Tibial nerve (tissue), 4 donors: Measurements from ENCODE around the gene TTC19. TPM values are rescaled to one million over a fixed set of nuclear protein-coding genes. Genes with fewer than 3 reads are reported as not detected.

Experiments
- DNase-seq, 2 donors: peaks; one replicate each; pipeline ENCODE4 v3.0.0-alpha.2; 2019; ENCODE audit warnings: low spot score in 2 of 2
- H3K27ac ChIP-seq, 4 donors: fragments of 200-600 bp; sonication (generic) in 3 of 4; one replicate each; pipeline ENCODE4 v1.5.1; 2017 to 2019; ENCODE audit warnings: mild to moderate bottlenecking in 1 of 4
- H3K27me3 ChIP-seq, 2 donors: fragments of 200-600 bp; sonication (generic) in 1 of 2; one replicate each; pipeline versions ENCODE4 v1.5.1 to v1.6.0; 2017 to 2019
- H3K36me3 ChIP-seq, 3 donors: fragments of 200-600 bp; sonication (generic); one replicate each; pipeline ENCODE4 v1.5.1; 2018 to 2019
- H3K4me1 ChIP-seq, 4 donors: fragments of 200-600 bp; sonication (generic) in 3 of 4; one replicate each; pipeline ENCODE4 v1.5.1; 2017 to 2019
- H3K4me3 ChIP-seq, 4 donors: fragments of 200-600 bp; sonication (generic) in 3 of 4; one replicate each; pipeline ENCODE4 v1.5.1; 2017 to 2019; ENCODE audit warnings: mild to moderate bottlenecking in 1 of 4, moderate library complexity in 1 of 4
- H3K9me3 ChIP-seq, 4 donors: fragments of 200-600 bp; sonication (generic) in 3 of 4; one replicate each; pipeline ENCODE4 v1.5.1; 2017 to 2019
- CTCF ChIP-seq, 5 experiments: fragments of 200-600 bp in 3 of 5; fragments of 450-650 bp in 2 of 5; sonication (generic) in 3 of 5; IDR thresholded peaks; one replicate each; pipeline ENCODE4 v1.5.1; 2016 to 2019; ENCODE audit warnings: antibody characterized with exemption in 5 of 5, mild to moderate bottlenecking in 3 of 5, moderate library complexity in 2 of 5
- EP300 ChIP-seq, 2 donors: sonication (generic); formaldehyde crosslinking; IDR thresholded peaks; one replicate each; pipeline ENCODE4 v1.6.1; 2017; ENCODE audit warnings: antibody characterized with exemption in 2 of 2, mild to moderate bottlenecking in 1 of 2
- POLR2A ChIP-seq, 2 donors: fragments of 450-650 bp; IDR thresholded peaks; one replicate each; pipeline ENCODE4 v1.6.1; 2017; ENCODE audit warnings: antibody characterized with exemption in 2 of 2, mild to moderate bottlenecking in 2 of 2, moderate library complexity in 2 of 2
- WGBS, 2 donors: methylation state at CpG; one replicate each; pipeline ENCODE4 v1.1.5; 2018; 5-methylcytosine and 5-hydroxymethylcytosine counted together
- total RNA-seq, 4 donors: library from RNA; depleted of rRNA; stranded (reverse); fragments of >200 nt; gene quantifications; one replicate each; pipeline ENCODE4 v1.1.0, GENCODE V29; 2016

TTC19 gene
- total RNA-seq, 4 donors from 2014 or later = 88.3 to 152 (median 124) TPM

- DNase-seq = no peak
- no peak for TF ChIP-seq POLR2A (IDR thresholded peaks at IDR 0.05)
- no peak for TF ChIP-seq CTCF (IDR thresholded peaks at IDR 0.05)
- no peak overlapping the region for H3K4me3 ChIP-seq
- no peaks in the 10 kb centered on the region for H3K27me3 ChIP-seq
- no peaks in the 10 kb centered on the region for H3K9me3 ChIP-seq
- WGBS, 2 donors = 89 to 93% methylated on average over 4 of the region's 4 CpGs
- no peak overlapping the region for H3K27ac ChIP-seq
- peaks cover 0 to 81% (median 41%) of the 10 kb centered on the region in 3 donors for H3K36me3 ChIP-seq
- no peaks in the 10 kb centered on the region for H3K4me1 ChIP-seq
These were observed 74.2 kb downstream of the TTC19 start for GRCh38 chr17:16073845-16074244.

GRCh38 chr17:16074423-16074822, 74.8 kb downstream of the TTC19 start:
- Histone ChIP-seq H3K27ac (no peak overlapping the region), H3K27me3 (no peaks in the 10 kb centered on the region), H3K9me3 (no peaks in the 10 kb centered on the region), H3K36me3 (peaks cover 0 to 81% (median 39%) of the 10 kb centered on the region in 3 donors), H3K4me1 (no peaks in the 10 kb centered on the region), H3K4me3 (no peak overlapping the region)
- TF ChIP-seq POLR2A (IDR thresholded peaks at IDR 0.05) (no peak), CTCF (IDR thresholded peaks at IDR 0.05) (no peak), EP300 (IDR thresholded peaks at IDR 0.05) (no peak)
- no peak for DNase-seq
- 89% methylated on average over 3 of the region's 3 CpGs for WGBS, 2 donors

GRCh38 chr17:16075949-16076348, 76.3 kb downstream of the TTC19 start:
- no peak for TF ChIP-seq EP300 (IDR thresholded peaks at IDR 0.05)
- TF ChIP-seq CTCF (IDR thresholded peaks at IDR 0.05) = no peak
- no peak for TF ChIP-seq POLR2A (IDR thresholded peaks at IDR 0.05)
- no peak for DNase-seq
- Histone ChIP-seq H3K9me3 (no peaks in the 10 kb centered on the region), H3K4me1 (no peaks in the 10 kb centered on the region), H3K27me3 (no peaks in the 10 kb centered on the region), H3K4me3 (no peak overlapping the region), H3K27ac (no peak overlapping the region), H3K36me3 (peaks cover 0 to 77% (median 24%) of the 10 kb centered on the region in 3 donors)
- WGBS, 2 donors = 95 to 97% methylated on average over 5 of the region's 5 CpGs

Other genes starting within 250 kb of the TTC19 start
- 1 to 10 TPM in 2 of 4 donors, under 1 TPM in 1, not detected in 1; 0.59 to 3.6 (median 1.1) TPM for gene ADORA2B, start 54.7 kb upstream of the TTC19 start, total RNA-seq
- 10 to 100 TPM in 3 of 4 donors, 1 to 10 TPM in 1; 7.0 to 31.2 (median 17.4) TPM for gene ZSWIM7, start 120 bp upstream of the TTC19 start, total RNA-seq
- gene NCOR1, start 215.7 kb downstream of the TTC19 start, total RNA-seq = 100 to 1,000 TPM; 115 to 248 (median 169) TPM
- 10 to 100 TPM; 42.4 to 87.6 (median 66.1) TPM for gene PIGL, start 217.4 kb downstream of the TTC19 start, total RNA-seq